ENCODE measurements around the gene PDCD5.

DNA sequence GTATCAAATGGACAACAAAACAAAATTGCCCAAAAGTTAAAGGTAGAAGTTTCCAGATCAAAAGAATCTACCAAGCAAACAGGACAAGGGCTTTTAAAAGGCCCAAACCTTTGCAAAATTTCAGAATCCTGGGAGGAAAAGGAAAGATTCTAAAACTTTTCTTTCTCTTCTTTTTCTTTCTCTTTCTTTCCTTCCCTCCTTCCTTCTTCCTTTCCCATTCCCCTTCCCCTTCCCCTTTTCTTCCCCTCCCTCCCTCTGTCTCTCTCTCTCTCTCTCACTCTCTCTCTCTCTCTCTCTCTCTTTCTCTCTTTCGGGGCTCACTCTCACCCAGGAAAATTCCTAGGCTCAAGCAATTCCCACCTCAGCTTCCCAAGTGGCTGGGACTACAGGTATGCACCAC is 4.2 kb upstream of the PDCD5 start:
- TF ChIP-seq CTCF (IDR thresholded peaks at IDR 0.05) (no peak), POLR2A (IDR thresholded peaks at IDR 0.05) (no peak), EP300 (IDR thresholded peaks at IDR 0.05) (no peak)

Data from tibial nerve (tissue), 4 donors.